ENCODE data around the gene LPP.

DNA sequence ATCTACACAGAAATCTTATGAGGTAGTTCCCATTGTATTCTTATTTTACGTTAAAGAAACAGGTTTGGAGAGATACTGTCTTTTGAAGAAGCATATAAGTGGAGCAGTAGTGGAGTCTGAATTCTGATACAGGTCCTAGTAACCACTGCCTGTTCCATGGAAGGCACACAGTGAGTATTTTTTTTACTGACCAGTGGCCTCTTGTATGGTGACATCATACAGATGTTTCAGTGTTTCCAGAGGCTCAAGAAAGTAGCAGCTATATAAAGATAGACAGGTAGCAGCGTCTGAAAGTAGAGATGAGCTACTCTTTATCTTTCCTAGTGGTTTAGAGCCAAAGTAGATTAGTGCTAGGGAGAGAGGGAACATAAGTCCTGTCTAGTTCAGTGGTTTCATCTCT is 173.5 kb downstream of the LPP start:
- TF ChIP-seq EZH2 (IDR thresholded peaks at IDR 0.05) (no peak), POLR2AphosphoS5 (IDR thresholded peaks at IDR 0.05; ENCODE audit: borderline replicate concordance, low read depth, low read length) (no peak)

All from SK-N-MC (cell line).